Embryonic facial prominence (tissue), 1 donor: ENCODE data around the gene GFY.
"Not testable (repeated sequence)": the region's sequence is repeated elsewhere in the genome, so short reads cannot be mapped to it uniquely, and the experiment has no call there.

Experiments used
- DNase-seq: peaks from one replicate; pipeline ENCODE4 v3.0.0-alpha.2; 2016; ENCODE audit errors: extremely low spot score

GFY gene

DNA sequence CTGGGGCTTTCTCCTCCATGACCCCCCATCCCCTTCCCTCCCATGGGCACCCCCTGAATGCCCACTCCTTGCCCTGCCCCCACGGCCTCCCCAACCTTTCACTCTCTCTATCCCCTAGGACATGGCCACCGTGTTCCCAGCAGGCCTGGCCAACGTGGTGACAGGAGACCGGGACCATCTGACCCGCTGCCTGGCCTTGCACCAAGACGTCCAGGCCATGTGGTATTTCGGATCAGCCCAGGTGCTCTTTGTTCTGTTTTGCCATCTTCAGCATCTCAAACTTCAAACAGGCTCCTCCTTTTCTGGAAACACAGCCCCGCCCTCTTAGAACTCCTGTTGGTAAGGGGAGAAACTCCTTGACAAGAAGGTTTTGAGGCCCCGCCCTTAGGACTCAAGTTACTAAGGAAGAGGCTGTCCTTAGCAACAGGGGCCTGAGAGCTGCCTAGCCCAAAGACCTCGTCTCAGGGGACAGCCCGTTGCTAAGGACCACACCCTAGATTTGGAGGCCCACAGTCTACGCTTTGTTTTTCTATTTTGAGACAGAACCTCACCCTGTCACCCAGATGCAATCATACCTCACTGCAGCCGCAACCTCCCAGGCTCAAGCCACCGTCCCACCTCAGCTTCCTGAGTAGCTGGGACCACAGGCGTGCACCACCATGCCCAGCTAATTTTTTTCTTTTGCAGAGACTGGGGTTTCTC, 43.7 kb downstream of the GFY start:
- DNase-seq, result peak; percentile 55

DNA sequence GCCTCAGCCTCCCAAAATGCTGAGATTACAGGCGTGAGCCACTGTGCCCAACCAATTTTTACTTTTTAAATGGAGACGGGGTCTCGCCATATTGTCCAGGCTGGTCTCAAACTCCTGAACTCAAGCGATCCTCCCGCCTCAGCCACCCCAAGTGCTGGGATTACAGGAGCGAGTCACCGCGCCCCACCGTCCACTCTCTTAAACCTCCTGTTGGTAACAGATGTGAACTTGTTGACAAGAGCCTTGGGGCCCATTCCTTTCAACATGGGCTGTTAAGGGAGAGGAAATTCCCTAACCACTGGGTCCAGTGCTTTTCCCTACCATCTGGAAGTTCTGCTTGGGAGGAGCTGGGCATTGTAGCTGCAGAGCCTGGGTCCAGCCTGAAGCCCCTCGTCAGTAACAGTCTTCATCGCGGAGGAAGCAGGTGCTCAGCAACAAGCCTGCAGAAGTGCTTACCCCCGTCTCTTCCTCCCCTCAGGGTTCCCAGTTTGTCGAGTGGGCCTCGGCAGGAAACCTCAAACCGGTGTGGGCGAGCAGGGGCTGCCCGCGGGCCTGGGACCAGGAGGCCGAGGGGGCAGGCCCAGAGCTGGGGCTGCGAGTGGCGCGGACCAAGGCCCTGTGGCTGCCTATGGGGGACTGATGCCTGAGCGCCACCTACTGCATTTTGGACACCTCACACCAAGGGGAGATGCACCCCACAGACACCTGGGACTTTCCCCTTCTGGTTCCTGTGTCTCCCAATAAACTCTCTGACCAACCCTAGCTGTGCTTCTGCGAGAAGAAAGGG, 44.8 kb downstream of the GFY start:
- DNase-seq, result no peak

DNA sequence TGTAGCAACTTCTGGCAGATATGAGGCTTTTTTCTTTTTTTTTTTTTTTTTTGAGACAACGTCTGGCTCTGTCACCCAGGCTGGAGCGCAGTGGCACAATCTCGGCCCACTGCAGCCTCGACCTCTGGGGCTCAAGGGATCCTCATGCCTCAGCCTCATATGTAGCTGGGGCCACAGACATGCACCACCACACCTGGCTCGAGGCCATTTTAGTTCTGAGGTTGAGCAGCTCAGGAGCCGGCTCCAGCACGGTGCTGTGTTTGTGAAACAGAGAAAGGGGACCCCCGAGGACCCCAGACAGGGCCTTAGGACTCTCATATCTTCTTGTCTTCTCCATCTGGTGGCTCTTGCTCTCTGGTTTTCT, 45.4 kb downstream of the GFY start:
- DNase-seq, result no peak

DNA sequence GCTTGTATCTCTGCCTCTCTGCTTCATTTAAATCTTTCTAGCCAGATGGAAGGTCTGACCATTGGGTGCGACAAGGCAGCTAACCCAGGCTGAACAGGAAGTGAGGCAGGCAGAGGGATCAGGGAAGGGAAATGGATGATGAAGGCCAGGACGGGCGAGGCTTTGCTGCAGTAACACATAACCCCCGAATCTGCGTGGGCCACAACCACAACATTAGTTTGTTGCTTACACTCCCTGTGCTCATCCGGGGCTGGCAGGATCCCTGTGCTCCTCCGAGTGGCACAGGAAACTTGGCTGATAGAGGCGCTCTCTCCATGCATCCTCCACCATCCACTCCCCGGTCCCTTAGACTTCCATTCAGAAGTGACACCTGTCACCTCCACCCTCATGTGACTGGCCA, 47.7 kb downstream of the GFY start:
- no peak for DNase-seq

DNA sequence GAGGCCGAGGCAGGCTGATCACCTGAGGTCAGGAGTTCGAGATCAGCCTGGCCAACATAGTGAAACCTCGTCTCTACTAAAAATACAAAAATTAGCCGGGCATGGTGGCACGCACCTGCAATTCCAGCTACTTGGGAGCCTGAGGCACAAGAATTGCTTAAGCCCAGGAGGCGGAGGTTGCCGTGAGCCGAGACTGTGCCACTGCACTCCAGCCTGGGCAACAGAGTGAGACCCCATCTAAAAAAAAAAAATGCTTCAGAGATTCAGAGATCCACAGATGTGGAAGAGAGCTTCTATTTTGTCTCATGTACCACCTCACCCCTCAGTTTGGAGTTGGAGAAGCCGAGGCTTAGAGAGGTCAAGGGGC, 48.3 kb downstream of the GFY start:
- not testable (repeated sequence) for DNase-seq

DNA sequence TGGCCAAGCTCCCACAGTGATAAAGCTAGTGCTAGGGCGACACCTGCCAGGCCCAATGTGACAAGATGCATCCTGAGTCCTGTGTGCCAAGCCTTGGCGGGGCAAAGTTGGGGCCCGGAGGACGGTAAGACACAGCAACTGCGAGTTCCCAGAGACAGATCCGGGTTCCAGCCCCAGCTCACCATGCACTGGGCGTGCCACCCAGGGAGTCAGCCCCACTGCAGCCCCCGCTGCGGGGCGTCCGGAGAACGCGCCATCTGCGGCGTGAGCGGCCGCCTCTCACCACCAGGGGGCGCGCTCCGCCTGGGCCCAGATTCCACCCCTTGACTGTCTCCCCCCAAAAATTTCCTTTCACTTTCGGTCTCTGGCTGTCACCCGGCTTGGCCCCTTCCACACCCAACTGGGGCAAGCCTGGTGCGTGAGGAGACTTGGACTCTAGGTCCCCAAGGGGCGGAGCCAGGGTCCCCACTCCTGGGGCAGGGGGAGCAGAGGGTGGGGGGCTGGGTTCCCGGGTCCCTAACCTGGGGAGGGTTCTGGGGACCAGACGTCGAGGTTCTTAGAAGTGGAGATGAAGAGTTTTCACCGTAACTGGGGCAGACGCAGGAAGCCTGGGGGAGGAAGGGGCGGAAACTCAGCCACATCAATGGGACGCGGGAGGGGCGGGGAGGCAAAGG, 48.8 kb downstream of the GFY start, which contains the start of gene FLT3LG:
Gene FLT3LG, plus strand, starts transcription at position 348 of the 674 bp plus-strand sequence. CDS start 425 bp downstream, outside the sequence.
- DNase-seq, result no peak

DNA sequence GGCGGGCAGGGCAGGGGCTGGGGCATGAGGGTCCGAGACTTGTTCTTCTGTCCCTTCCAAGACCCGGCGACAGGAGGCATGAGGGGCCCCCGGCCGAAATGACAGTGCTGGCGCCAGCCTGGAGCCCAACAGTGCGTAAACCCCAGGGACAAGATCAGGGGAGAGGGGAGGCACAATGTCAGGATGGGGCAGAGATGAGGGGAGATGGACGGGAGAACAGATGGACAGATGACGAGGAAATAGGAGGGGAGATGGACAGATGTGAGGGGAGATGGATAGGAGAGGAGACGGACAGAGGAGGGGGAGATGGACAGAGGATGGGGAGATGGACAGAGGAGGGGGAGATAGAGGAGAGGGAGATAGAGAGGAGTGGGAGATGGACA, 49.3 kb downstream of the GFY start:
- DNase-seq, result no peak

DNA sequence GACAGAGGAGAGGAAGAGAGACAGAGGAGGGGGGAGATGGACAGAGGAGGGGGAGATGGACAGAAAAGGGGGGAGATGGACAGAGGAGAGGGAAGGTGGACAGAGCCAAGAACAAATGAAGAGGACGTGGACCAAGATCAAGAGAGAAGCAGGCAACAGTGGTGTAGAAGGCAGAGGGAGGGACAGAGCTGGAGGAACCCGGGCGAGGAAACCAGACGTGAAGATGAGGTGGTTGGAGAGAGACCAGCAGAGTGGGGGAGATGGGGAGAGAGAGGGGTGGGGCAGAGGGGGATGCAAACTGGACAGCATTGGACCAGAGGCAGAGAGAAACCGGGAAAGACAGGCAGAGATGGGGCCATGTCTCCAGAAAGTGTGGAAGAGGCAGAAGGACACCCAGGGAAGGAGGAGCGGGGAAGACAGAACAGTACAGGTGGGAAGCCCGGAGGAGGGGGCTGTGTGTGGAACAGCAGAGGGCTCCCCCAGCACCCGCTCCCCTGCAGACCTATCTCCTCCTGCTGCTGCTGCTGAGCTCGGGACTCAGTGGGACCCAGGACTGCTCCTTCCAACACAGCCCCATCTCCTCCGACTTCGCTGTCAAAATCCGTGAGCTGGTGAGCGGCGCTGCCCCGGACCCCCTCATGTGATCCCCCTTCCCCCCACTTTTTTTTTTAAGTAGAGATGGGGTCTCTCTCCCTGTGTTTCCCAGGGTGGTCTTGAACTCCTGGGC, 50.2 kb downstream of the GFY start:
- DNase-seq, result no peak

DNA sequence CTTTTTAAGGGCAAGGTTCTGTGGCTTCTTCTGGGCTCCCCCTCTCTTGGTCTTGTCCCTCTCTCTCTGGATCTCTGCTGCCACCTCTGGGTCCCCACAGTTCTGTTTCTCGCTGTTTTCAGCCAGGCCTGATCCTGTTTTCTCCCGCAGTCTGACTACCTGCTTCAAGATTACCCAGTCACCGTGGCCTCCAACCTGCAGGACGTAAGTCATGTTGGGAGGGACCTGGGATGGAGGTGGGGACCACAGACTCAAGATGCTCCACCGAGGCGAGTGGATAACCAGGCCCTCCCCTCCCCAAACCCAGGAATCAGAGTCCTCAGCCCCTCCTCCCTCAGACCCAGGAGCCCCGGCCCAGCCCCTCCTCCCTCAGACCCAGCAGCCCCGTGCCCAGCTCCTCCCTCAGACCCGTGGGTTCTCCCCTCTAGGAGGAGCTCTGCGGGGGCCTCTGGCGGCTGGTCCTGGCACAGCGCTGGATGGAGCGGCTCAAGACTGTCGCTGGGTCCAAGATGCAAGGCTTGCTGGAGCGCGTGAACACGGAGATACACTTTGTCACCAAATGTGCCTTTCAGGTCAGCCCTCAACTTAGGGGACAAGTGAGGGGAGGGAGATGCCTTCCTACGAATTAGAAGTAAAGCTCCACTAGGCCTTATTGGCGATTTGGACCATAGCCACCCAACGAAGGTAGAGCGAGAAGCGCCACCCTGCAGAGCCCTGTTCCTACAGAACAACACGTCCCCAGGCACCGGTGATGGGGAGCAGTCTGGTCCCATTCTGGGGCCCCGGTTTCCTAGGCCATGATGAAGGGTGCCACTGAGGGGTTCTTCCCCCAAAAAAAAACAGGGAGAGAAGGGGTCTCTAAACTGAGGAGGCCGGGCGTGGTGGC, 51.0 kb downstream of the GFY start:
- DNase-seq, result no peak
